K562 (cell line): ENCODE results near the gene MYMK. TPM values are rescaled to one million over a fixed set of nuclear protein-coding genes. Genes with fewer than 3 reads are reported as not detected.
A peak's percentile ranks its signal among the peaks of the same experiment; 100 is the strongest.

Experiments
- ATAC-seq: fragments of 200-7000 bp; cut with Tn5 transposase; 3 replicates; pipeline ENCODE4 v1.9.1; 2020; ENCODE audit warnings: moderate library complexity
- BruUV-seq: library from RNA; stranded (reverse); fragments of 400-500 nt; replicated peaks from 2 replicates; lab custom pipeline; 2021; lab: Mats Ljungman, UMichigan
- CTCF ChIA-PET: fragments of 300-600 bp; formaldehyde crosslinking; extraction: SDS; loops from one replicate; lab custom pipeline; 2021; ENCODE audit warnings: low intra/inter-chr PET ratio; lab: Yijun Ruan, JAX
- POLR2A ChIA-PET: fragments of 300-600, 350-650 bp; sonication (Branson Sonifier 250); formaldehyde crosslinking; extraction: SDS; loops from one replicate; lab custom pipeline; 2021; ENCODE audit warnings: antibody characterized with exemption, inconsistent platforms; lab: Yijun Ruan, JAX
- DNase-seq, 4 experiments: peaks; one replicate each; pipeline versions ENCODE4 v3.0.0 to v3.0.0-alpha.2; 2011 to 2018; ENCODE audit warnings: low spot score in 3 of 4, mixed read lengths in 3 of 4; ENCODE audit errors: extremely low read depth in 1 of 4
- FAIRE-seq: peaks from 2 replicates; lab custom pipeline; 2011; peaks lifted over from hg19 to GRCh38; lab: Jason Lieb, UNC
- H2AFZ ChIP-seq: 2 replicates; pipeline ENCODE4 v1.6.0; 2011; ENCODE audit warnings: low read depth, low read length, control low read depth, inconsistent platforms
- H3K27ac ChIP-seq: fragments of 200-600 bp; 3 replicates; pipeline ENCODE4 v1.8.0; 2011; ENCODE audit warnings: low read depth, mild to moderate bottlenecking, control low read depth, inconsistent platforms, low read length, moderate library complexity, mixed read lengths; ENCODE audit errors: extremely low read depth
- H3K27me3 ChIP-seq, 2 experiments: fragments of 300-600 bp in 1 of 2; 2 replicates in 1 of 2; 3 replicates in 1 of 2; pipeline versions ENCODE4 v1.6.0 to v1.8.0; 2011; ENCODE audit warnings: inconsistent platforms in 2 of 2, low read length in 2 of 2, mild to moderate bottlenecking in 1 of 2, mixed read lengths in 1 of 2, moderate library complexity in 1 of 2; ENCODE audit not compliant: control insufficient read depth in 2 of 2, insufficient read depth in 2 of 2
- H3K36me3 ChIP-seq: fragments of 300-600 bp; 3 replicates; pipeline ENCODE4 v1.8.0; 2011; ENCODE audit warnings: mild to moderate bottlenecking, low read length, inconsistent platforms; ENCODE audit not compliant: control insufficient read depth, insufficient read depth
- H3K4me1 ChIP-seq, 2 experiments: fragments of 200-600 bp in 1 of 2; replicated peaks in 1 of 2; 2 replicates in 1 of 2; 3 replicates in 1 of 2; pipeline versions ENCODE4 v1.5.1 to v1.8.0; 2011; ENCODE audit warnings: inconsistent platforms in 2 of 2, low read length in 2 of 2, mild to moderate bottlenecking in 1 of 2, mixed read lengths in 1 of 2, moderate library complexity in 1 of 2; ENCODE audit not compliant: control insufficient read depth in 2 of 2, insufficient read depth in 2 of 2
- H3K4me2 ChIP-seq: 2 replicates; pipeline ENCODE4 v1.6.1; 2011; ENCODE audit warnings: low read length, control low read depth, inconsistent platforms, mixed read lengths; ENCODE audit not compliant: insufficient read depth
- H3K4me3 ChIP-seq: fragments of 200-600 bp; sonication (generic), shearing (Covaris generic); 2 replicates; pipeline ENCODE4 v1.5.1; 2016; ENCODE audit warnings: control low read depth, inconsistent platforms
- H3K79me2 ChIP-seq: fragments of 200-600 bp; 3 replicates; pipeline ENCODE4 v1.8.0; 2011; ENCODE audit warnings: low read length, inconsistent platforms; ENCODE audit not compliant: control insufficient read depth, insufficient read depth
- H3K9ac ChIP-seq, 2 experiments: 2 replicates each; pipeline versions ENCODE4 v1.6.0 to v1.6.1; 2011; ENCODE audit warnings: low read depth in 2 of 2, low read length in 2 of 2, control low read depth in 1 of 2, inconsistent platforms in 1 of 2, mild to moderate bottlenecking in 1 of 2, mixed read lengths in 1 of 2; ENCODE audit not compliant: insufficient read depth in 1 of 2
- H3K9me1 ChIP-seq: one replicate; pipeline ENCODE4 v1.6.0; 2011; ENCODE audit warnings: inconsistent platforms, mild to moderate bottlenecking, low read length, moderate library complexity; ENCODE audit not compliant: control insufficient read depth, insufficient read depth
- H3K9me3 ChIP-seq: replicated peaks from 2 replicates; pipeline ENCODE4 v1.5.1; 2011; ENCODE audit warnings: low read depth, low read length, inconsistent platforms; ENCODE audit not compliant: control insufficient read depth, insufficient read depth
- H4K20me1 ChIP-seq: replicated peaks from 2 replicates; pipeline ENCODE4 v1.6.1; 2011; ENCODE audit warnings: low read length, inconsistent platforms, mixed read lengths; ENCODE audit not compliant: control insufficient read depth, insufficient read depth
- GTF2A2 ChIP-seq: IDR thresholded peaks from 2 replicates; pipeline ENCODE4 v1.6.1; 2016; ENCODE audit warnings: mild to moderate bottlenecking, missing genetic modification characterization, missing compliant biosample characterization
- NELFE ChIP-seq: IDR thresholded peaks from 2 replicates; pipeline ENCODE4 v1.6.1; 2011; ENCODE audit warnings: mild to moderate bottlenecking; ENCODE audit not compliant: insufficient read depth, insufficient read length
- SIRT6 ChIP-seq: IDR thresholded peaks from one replicate; pipeline ENCODE4 v1.6.1; 2012; ENCODE audit warnings: low read depth, mild to moderate bottlenecking, control low read depth, inconsistent platforms, low read length, moderate library complexity
- TCF7 ChIP-seq: sonication (generic); IDR thresholded peaks from 2 replicates; pipeline ENCODE4 v1.6.1; 2016; ENCODE audit warnings: antibody characterized with exemption, borderline replicate concordance
- U2AF1 ChIP-seq: fragments of 200-400 bp; formaldehyde crosslinking; optimal IDR thresholded peaks from 2 replicates; pipeline ENCODE3; 2017; ENCODE audit warnings: mild to moderate bottlenecking, low read depth, low read length, moderate library complexity
- ZNF766 ChIP-seq: fragments of 200-800 bp; sonication (Bioruptor generic); conservative IDR thresholded peaks from 2 replicates; pipeline ENCODE4 v1.6.1; 2016; ENCODE audit warnings: missing genetic modification characterization, missing compliant biosample characterization
- ZNF785 ChIP-seq: fragments of 250-450 bp; sonication (Bioruptor Pico); IDR thresholded peaks from 2 replicates; pipeline ENCODE4 v1.4.0; 2020; ENCODE audit warnings: mild to moderate bottlenecking
- WGBS: fragments of 100-300 bp; shearing (Covaris generic); methylation state at CpG from one replicate; pipeline ENCODE4 v1.1.6; 2016; ENCODE audit warnings: low coverage, mixed read lengths; ENCODE audit not compliant: insufficient coverage; ENCODE audit errors: missing lambda C conversion rate; 5-methylcytosine and 5-hydroxymethylcytosine counted together
- in situ Hi-C: fragments of 300-500 bp; cut with MboI; formaldehyde crosslinking; loops from 4 replicates; pipeline ENCODE4 v1.15.0; 2018; ENCODE audit warnings: inconsistent platforms, mixed read lengths
- intact Hi-C: fragments of 100-400 bp; cut with micrococcal nuclease; formaldehyde crosslinking; loops from 2 replicates; pipeline ENCODE4 v1.14.2; 2022
- polyA plus RNA-seq, 8 experiments: library from polyadenylated mRNA; depleted of rRNA in 4 of 8; stranded (reverse) in 5 of 8; unstranded in 3 of 8; fragments of >200 nt; fragmentation: Nextera tagmentation in 2 of 8; fragmentation: Illumina TruSeq in 1 of 8; extraction: Ambion mirVana in 2 of 8; extraction: Trizol in 1 of 8; gene quantifications; 2 replicates each; pipeline versions ENCODE4 v1.2.1 to v1.2.3, GENCODE V29; 2011 to 2014; ENCODE audit warnings: inconsistent platforms in 1 of 8, missing spikeins in 1 of 8
- total RNA-seq, 7 experiments: library from RNA; depleted of rRNA in 6 of 7; stranded (reverse); fragments of >200 nt in 6 of 7; fragmentation: Illumina TruSeq in 2 of 7; extraction: Trizol in 2 of 7; gene quantifications; 2 replicates each; pipeline versions ENCODE4 v1.2.1 to v1.2.3, GENCODE V29; 2011 to 2021; ENCODE audit warnings: low replicate concordance in 1 of 7
- TF ChIP-seq, protein P1 (sequence below): fragments of 450-650 bp; IDR thresholded peaks from 2 replicates; pipeline ENCODE4 v1.6.1; 2017; ENCODE audit warnings: antibody characterized with exemption, mild to moderate bottlenecking
- TF ChIP-seq, protein P2 (sequence below): fragments of 450-650 bp; formaldehyde crosslinking; IDR thresholded peaks from 2 replicates; pipeline ENCODE4 v1.4.0; 2020; ENCODE audit warnings: mild to moderate bottlenecking, moderate library complexity

MYMK gene
- total and polyA plus RNA-seq, 9 of the 15 experiments (the other 6 are each of a cell fraction or from before 2014, with no cell fraction given), result not detected

DNA sequence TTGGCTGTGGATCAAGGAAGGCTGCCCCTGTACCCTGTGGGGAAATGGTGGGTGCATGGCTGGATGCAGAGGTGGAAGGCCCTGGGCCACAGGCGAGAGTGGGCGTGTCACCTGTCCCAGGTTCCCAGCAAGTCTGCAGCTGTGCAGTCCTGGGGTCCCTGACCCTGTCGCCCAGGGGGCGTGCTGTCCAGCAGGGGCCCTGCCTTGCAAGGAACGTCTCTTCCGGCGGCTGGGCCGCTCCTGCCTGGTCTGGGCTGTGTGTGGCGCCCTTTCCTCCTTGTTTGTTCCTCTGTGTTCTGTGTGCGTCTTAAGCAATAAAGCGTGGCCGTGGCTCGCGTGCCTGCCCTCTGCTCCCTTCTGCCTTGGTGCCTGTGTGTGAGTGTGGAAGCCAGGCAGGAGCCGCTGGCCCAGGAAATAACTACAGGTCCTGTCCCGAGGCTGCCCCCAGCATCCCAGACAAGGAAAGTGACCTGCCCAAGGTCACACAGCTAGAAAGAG is 54.3 kb downstream of the MYMK start:
- WGBS, result 17% methylated on average over 16 of the region's 16 CpGs
- no peaks in the 10 kb centered on the region for H3K79me2 ChIP-seq
- H3K36me3 ChIP-seq, result no peaks in the 10 kb centered on the region
- ChIA-PET POLR2A (no interaction called here), CTCF (no interaction called here)
- H3K9me1 ChIP-seq, result no peaks in the 10 kb centered on the region
- H4K20me1 ChIP-seq, result peaks cover 2% of the 10 kb centered on the region; the same call in 1 of the 2 replicates
- no peak overlapping the region for H3K4me2 ChIP-seq
- no peak overlapping the region for H2AFZ ChIP-seq
- no peak overlapping the region for H3K4me3 ChIP-seq
- TF ChIP-seq GTF2A2 (tag), result no peak
- FAIRE-seq, result no peak
- no peak for DNase-seq
- 0 out of 4 replicates have a peak overlapping the region, but pooled peaks of 1 of the 2 experiments have one; percentile 60 for H3K9ac ChIP-seq
- in situ Hi-C loops, result no loop called here
- H3K27ac ChIP-seq, result no peak overlapping the region
- peaks cover 4 to 58% of the 10 kb centered on the region in 2 experiments; a peak in 4 of 5 replicates for H3K27me3 ChIP-seq
- H3K9me3 ChIP-seq, result no peaks in the 10 kb centered on the region
- intact Hi-C loops, result no loop called here
- BruUV-seq, result no TSS peak
- peaks cover 0 to 43% of the 10 kb centered on the region in 2 experiments; a peak in 2 of 5 replicates for H3K4me1 ChIP-seq
- peak; percentile 54 for ATAC-seq

DNA sequence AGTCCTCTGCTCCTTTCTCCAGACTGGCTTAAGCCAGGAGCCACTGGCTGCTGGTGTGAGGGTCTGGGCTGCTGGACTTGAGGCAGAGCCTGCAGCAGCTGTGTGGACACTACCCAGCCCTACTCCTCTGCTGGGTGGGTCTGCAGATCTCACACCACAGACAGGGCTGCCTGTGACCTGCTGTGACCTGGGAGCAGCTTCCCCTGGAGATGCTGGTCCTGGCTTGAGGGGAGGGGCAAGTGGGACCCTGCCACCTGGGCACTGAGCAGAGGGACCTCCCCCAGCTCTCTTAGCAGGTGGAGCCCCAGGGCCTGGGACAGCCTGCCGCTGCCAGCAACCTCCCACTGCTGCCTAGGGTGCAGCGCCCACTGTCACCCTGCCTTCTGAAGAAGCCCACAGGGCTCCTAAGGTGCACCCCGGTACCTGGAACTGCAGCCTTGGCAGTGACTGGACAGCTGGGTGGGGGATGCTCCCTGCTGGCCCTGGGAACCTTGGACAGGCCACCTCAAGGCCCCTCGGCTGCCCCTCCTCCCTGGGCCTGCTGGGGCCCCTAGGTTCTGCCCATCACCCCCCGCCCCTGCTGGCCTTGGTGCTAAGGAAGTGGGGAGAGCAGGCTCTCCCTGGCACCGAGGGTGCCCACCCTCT is 55.9 kb downstream of the MYMK start:
- no peak overlapping the region; a peak in 1 of 4 replicates for H3K9ac ChIP-seq
- peaks cover 7% of the 10 kb centered on the region for H4K20me1 ChIP-seq
- no TSS peak for BruUV-seq
- no peak overlapping the region for H2AFZ ChIP-seq
- H3K36me3 ChIP-seq, result no peaks in the 10 kb centered on the region
- no peaks in the 10 kb centered on the region for H3K9me3 ChIP-seq
- no peak overlapping the region for H3K4me3 ChIP-seq
- peaks cover 0 to 41% of the 10 kb centered on the region in 2 experiments; a peak in 2 of 5 replicates for H3K4me1 ChIP-seq
- DNase-seq (no peak), FAIRE-seq (no peak), ATAC-seq (no peak)
- 2% methylated on average over 5 of the region's 6 CpGs for WGBS
- intact Hi-C loops, result no loop called here
- ChIA-PET CTCF (no interaction called here), POLR2A (interaction anchor here (0.5 kb wide), 1 partner anchor 121 kb away, joined by 4 read pairs; the partner anchor contains the start of genes MED22 and RPL7A)
- no peak overlapping the region for H3K4me2 ChIP-seq
- H3K79me2 ChIP-seq, result no peaks in the 10 kb centered on the region
- no peak overlapping the region for H3K27ac ChIP-seq
- in situ Hi-C loops, result no loop called here
- H3K9me1 ChIP-seq, result no peaks in the 10 kb centered on the region
- peaks cover 13 to 69% of the 10 kb centered on the region in 2 experiments; a peak in 4 of 5 replicates for H3K27me3 ChIP-seq
- TF ChIP-seq, protein P1, sequence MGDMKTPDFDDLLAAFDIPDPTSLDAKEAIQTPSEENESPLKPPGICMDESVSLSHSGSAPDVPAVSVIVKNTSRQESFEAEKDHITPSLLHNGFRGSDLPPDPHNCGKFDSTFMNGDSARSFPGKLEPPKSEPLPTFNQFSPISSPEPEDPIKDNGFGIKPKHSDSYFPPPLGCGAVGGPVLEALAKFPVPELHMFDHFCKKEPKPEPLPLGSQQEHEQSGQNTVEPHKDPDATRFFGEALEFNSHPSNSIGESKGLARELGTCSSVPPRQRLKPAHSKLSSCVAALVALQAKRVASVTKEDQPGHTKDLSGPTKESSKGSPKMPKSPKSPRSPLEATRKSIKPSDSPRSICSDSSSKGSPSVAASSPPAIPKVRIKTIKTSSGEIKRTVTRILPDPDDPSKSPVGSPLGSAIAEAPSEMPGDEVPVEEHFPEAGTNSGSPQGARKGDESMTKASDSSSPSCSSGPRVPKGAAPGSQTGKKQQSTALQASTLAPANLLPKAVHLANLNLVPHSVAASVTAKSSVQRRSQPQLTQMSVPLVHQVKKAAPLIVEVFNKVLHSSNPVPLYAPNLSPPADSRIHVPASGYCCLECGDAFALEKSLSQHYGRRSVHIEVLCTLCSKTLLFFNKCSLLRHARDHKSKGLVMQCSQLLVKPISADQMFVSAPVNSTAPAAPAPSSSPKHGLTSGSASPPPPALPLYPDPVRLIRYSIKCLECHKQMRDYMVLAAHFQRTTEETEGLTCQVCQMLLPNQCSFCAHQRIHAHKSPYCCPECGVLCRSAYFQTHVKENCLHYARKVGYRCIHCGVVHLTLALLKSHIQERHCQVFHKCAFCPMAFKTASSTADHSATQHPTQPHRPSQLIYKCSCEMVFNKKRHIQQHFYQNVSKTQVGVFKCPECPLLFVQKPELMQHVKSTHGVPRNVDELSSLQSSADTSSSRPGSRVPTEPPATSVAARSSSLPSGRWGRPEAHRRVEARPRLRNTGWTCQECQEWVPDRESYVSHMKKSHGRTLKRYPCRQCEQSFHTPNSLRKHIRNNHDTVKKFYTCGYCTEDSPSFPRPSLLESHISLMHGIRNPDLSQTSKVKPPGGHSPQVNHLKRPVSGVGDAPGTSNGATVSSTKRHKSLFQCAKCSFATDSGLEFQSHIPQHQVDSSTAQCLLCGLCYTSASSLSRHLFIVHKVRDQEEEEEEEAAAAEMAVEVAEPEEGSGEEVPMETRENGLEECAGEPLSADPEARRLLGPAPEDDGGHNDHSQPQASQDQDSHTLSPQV, result no peak
- TF ChIP-seq U2AF1, result no peak
- TF ChIP-seq TCF7, result no peak
- TF ChIP-seq NELFE, result no peak
- no peak for TF ChIP-seq ZNF785 (CRISPR knock-in tag)
- no peak for TF ChIP-seq SIRT6
- TF ChIP-seq, protein P2, sequence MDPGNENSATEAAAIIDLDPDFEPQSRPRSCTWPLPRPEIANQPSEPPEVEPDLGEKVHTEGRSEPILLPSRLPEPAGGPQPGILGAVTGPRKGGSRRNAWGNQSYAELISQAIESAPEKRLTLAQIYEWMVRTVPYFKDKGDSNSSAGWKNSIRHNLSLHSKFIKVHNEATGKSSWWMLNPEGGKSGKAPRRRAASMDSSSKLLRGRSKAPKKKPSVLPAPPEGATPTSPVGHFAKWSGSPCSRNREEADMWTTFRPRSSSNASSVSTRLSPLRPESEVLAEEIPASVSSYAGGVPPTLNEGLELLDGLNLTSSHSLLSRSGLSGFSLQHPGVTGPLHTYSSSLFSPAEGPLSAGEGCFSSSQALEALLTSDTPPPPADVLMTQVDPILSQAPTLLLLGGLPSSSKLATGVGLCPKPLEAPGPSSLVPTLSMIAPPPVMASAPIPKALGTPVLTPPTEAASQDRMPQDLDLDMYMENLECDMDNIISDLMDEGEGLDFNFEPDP (CRISPR knock-in tag), result no peak
- no peak for TF ChIP-seq ZNF766 (CRISPR knock-in tag)
